ENCODE data around the gene COX19.

COX19 gene

GRCh38 chr7:991729-992656 lies 16.6 kb upstream of the COX19 start:
- DNase-seq (ENCODE audit: low read depth): no peak

GRCh38 chr7:990933-991728 lies 15.8 kb upstream of the COX19 start:
- DNase-seq (ENCODE audit: low read depth): no peak

GRCh38 chr7:990352-990932 lies 15.1 kb upstream of the COX19 start:
- DNase-seq (ENCODE audit: low read depth): no peak

- DNase-seq (ENCODE audit: low read depth): no peak
These were observed 13.7 kb upstream of the COX19 start for GRCh38 chr7:988963-989529.

- DNase-seq (ENCODE audit: low read depth): no peak
These were observed 13.1 kb upstream of the COX19 start for GRCh38 chr7:988426-988911.

GRCh38 chr7:987909-988308 lies 12.6 kb upstream of the COX19 start:
- no peak for DNase-seq (ENCODE audit: low read depth)

GRCh38 chr7:986766-987751 lies 11.7 kb upstream of the COX19 start:
- DNase-seq (ENCODE audit: low read depth): no peak

GRCh38 chr7:985915-986741 lies 10.8 kb upstream of the COX19 start:
- no peak for DNase-seq (ENCODE audit: low read depth)

- no peak for DNase-seq (ENCODE audit: low read depth)
These were observed 9.7 kb upstream of the COX19 start for GRCh38 chr7:985127-985416.

- DNase-seq (ENCODE audit: low read depth): no peak
These were observed 9.2 kb upstream of the COX19 start for GRCh38 chr7:984361-985126.

GRCh38 chr7:983616-984071 lies 8.3 kb upstream of the COX19 start:
- DNase-seq (ENCODE audit: low read depth): no peak

GRCh38 chr7:983004-983615 lies 7.8 kb upstream of the COX19 start, which contains the start of gene CYP2W1:
Gene CYP2W1, plus strand, starts transcription at chr7:983181. Its CDS starts 31 bp downstream, at chr7:983212.
- DNase-seq (ENCODE audit: low read depth): no peak

- DNase-seq (ENCODE audit: low read depth): no peak
These were observed 7.2 kb upstream of the COX19 start for GRCh38 chr7:982511-983003.

- DNase-seq (ENCODE audit: low read depth): no peak
These were observed 6.6 kb upstream of the COX19 start for GRCh38 chr7:981793-982510.

GRCh38 chr7:979886-980571 lies 4.7 kb upstream of the COX19 start:
- no peak for DNase-seq (ENCODE audit: low read depth)

- DNase-seq (ENCODE audit: low read depth): no peak
These were observed 3.8 kb upstream of the COX19 start for GRCh38 chr7:979151-979550.

- no peak for DNase-seq (ENCODE audit: low read depth)
These were observed 3.2 kb upstream of the COX19 start for GRCh38 chr7:978416-979091.
